Omental fat pad (tissue), 4 donors: Measurements from ENCODE around the gene NFKBIZ. TPM values are rescaled to one million over a fixed set of nuclear protein-coding genes. Genes with fewer than 3 reads are reported as not detected.
A peak's percentile ranks its signal among the peaks of the same experiment; 100 is the strongest.
"Not testable (repeated sequence)": the region's sequence is repeated elsewhere in the genome, so short reads cannot be mapped to it uniquely, and the experiment has no call there.

Experiments used
- ATAC-seq: fragments of 150-250 bp; one replicate; pipeline ENCODE4 v1.9.1; 2016; ENCODE audit warnings: mild to moderate bottlenecking, moderate library complexity; ENCODE audit not compliant: low FRiP score
- DNase-seq: peaks from one replicate; pipeline ENCODE4 v3.0.0-alpha.2; 2019; ENCODE audit warnings: low spot score
- CTCF ChIP-seq, 3 donors: fragments of 450-650 bp; IDR thresholded peaks; one replicate each; pipeline ENCODE4 v1.5.1; 2016 to 2017; ENCODE audit warnings: antibody characterized with exemption in 3 of 3, mild to moderate bottlenecking in 3 of 3, moderate library complexity in 2 of 3
- total RNA-seq, 4 donors: library from RNA; depleted of rRNA; stranded (reverse); fragments of >200 nt; gene quantifications; one replicate each; pipeline ENCODE4 v1.1.0, GENCODE V29; 2016

Gene NFKBIZ
- total RNA-seq, 4 donors from 2014 or later: 78.2 to 296 (median 108) TPM

GRCh38 chr3:101898752-101899169, 49.4 kb downstream of the NFKBIZ start:
- TF ChIP-seq CTCF (IDR thresholded peaks at IDR 0.05): no peak
- DNase-seq: no peak

GRCh38 chr3:101900316-101900715, 51.0 kb downstream of the NFKBIZ start:
- no peak for DNase-seq
- no peak for TF ChIP-seq CTCF (IDR thresholded peaks at IDR 0.05)
- ATAC-seq: no peak

More at GRCh38 chr3:101898752-101899169, 49.4 kb downstream of the NFKBIZ start:
- ATAC-seq: no peak

GRCh38 chr3:101900736-101901135, 51.4 kb downstream of the NFKBIZ start:
- ATAC-seq: no peak
- no peak for TF ChIP-seq CTCF (IDR thresholded peaks at IDR 0.05)
- no peak for DNase-seq

GRCh38 chr3:101902041-101902440, 52.7 kb downstream of the NFKBIZ start:
- TF ChIP-seq CTCF (IDR thresholded peaks at IDR 0.05): no peak

GRCh38 chr3:101903451-101903871, 54.1 kb downstream of the NFKBIZ start:
- DNase-seq (no peak), ATAC-seq (no peak)
- TF ChIP-seq CTCF (IDR thresholded peaks at IDR 0.05): no peak

More at GRCh38 chr3:101902041-101902440, 52.7 kb downstream of the NFKBIZ start:
- ATAC-seq: peak; percentile 62
- no peak for DNase-seq

- not testable (repeated sequence) for ATAC-seq, DNase-seq
Observed at GRCh38 chr3:101905573-101905972, 56.3 kb downstream of the NFKBIZ start.

Other genes with a start within 250 kb of the NFKBIZ start
- gene ZBTB11, start 172.4 kb upstream of the NFKBIZ start, total RNA-seq: 10 to 100 TPM; 20.8 to 40.2 (median 23.6) TPM
- gene RPL24, start 162.8 kb upstream of the NFKBIZ start, total RNA-seq: 1,000 to 10,000 TPM in 3 of 4 donors, 100 to 1,000 TPM in 1; 998 to 1,447 (median 1,310) TPM
- 10 to 100 TPM in 1 of 4 donors, 1 to 10 TPM in 3; 5.0 to 10.2 (median 5.3) TPM for gene CEP97, start 124.9 kb upstream of the NFKBIZ start, total RNA-seq
- 10 to 100 TPM in 3 of 4 donors, 1 to 10 TPM in 1; 6.5 to 22.9 (median 10.7) TPM for gene NXPE3, start 70.3 kb upstream of the NFKBIZ start, total RNA-seq